Activated naive CD4-positive, alpha-beta T cell treated with anti-CD3 and anti-CD28 coated beads, Interleukin-2, amount 50 U/mL, for 16 hours (primary cell): ENCODE measurements around the gene PPM1H.
"Not testable (repeated sequence)": the region's sequence is repeated elsewhere in the genome, so short reads cannot be mapped to it uniquely, and the experiment has no call there.

ENCODE experiments used
- DNase-seq: peaks from one replicate; pipeline ENCODE4 v3.0.0-alpha.2; 2020

The PPM1H gene

GRCh38 chr12:62934799-62935674, at the start of gene PPM1H:
TSS of gene PPM1H (minus strand) at chr12:62935150. CDS start at chr12:62934736, 414 bp downstream.
- DNase-seq, result peak; percentile 17

GRCh38 chr12:62983594-62983993, 48.6 kb upstream of the PPM1H start:
- DNase-seq, result no peak

GRCh38 chr12:62978768-62979167, 43.8 kb upstream of the PPM1H start:
- DNase-seq, result no peak

- DNase-seq, result no peak
Observed at GRCh38 chr12:62977883-62978282, 42.9 kb upstream of the PPM1H start.

GRCh38 chr12:62977418-62977817, 42.5 kb upstream of the PPM1H start:
- no peak for DNase-seq

- no peak for DNase-seq
Observed at GRCh38 chr12:62976110-62976662, 41.2 kb upstream of the PPM1H start.

- no peak for DNase-seq
Observed at GRCh38 chr12:62971769-62972525, 37.0 kb upstream of the PPM1H start.

GRCh38 chr12:62969695-62970094, 34.7 kb upstream of the PPM1H start:
- DNase-seq, result no peak

GRCh38 chr12:62967701-62968100, 32.8 kb upstream of the PPM1H start:
- no peak for DNase-seq

GRCh38 chr12:62966990-62967506, 32.1 kb upstream of the PPM1H start:
- DNase-seq, result no peak

- not testable (repeated sequence) for DNase-seq
Observed at GRCh38 chr12:62966446-62966989, 31.6 kb upstream of the PPM1H start.

GRCh38 chr12:62965700-62966099, 30.8 kb upstream of the PPM1H start:
- DNase-seq, result not testable (repeated sequence)

- DNase-seq, result not testable (repeated sequence)
Observed at GRCh38 chr12:62965242-62965641, 30.3 kb upstream of the PPM1H start.

GRCh38 chr12:62963486-62964041, 28.6 kb upstream of the PPM1H start:
- no peak for DNase-seq

GRCh38 chr12:62960324-62960723, 25.4 kb upstream of the PPM1H start:
- no peak for DNase-seq

GRCh38 chr12:62959745-62960144, 24.8 kb upstream of the PPM1H start:
- no peak for DNase-seq

- no peak for DNase-seq
Observed at GRCh38 chr12:62957233-62957953, 22.4 kb upstream of the PPM1H start.

- DNase-seq, result no peak
Observed at GRCh38 chr12:62955678-62956077, 20.7 kb upstream of the PPM1H start.

- no peak for DNase-seq
Observed at GRCh38 chr12:62950317-62950716, 15.4 kb upstream of the PPM1H start.

GRCh38 chr12:62948123-62948522, 13.2 kb upstream of the PPM1H start:
- no peak for DNase-seq

- DNase-seq, result no peak
Observed at GRCh38 chr12:62947364-62947763, 12.4 kb upstream of the PPM1H start.

- DNase-seq, result no peak
Observed at GRCh38 chr12:62943779-62944395, 8.9 kb upstream of the PPM1H start.
